ENCODE data around the gene F8. TPM values are rescaled to one million over a fixed set of nuclear protein-coding genes. Genes with fewer than 3 reads are reported as not detected.
"Not testable (repeated sequence)": the region's sequence is repeated elsewhere in the genome, so short reads cannot be mapped to it uniquely, and the experiment has no call there.

Gene F8
- total RNA-seq, 3 donors from 2014 or later = 1.3 to 2.4 (median 1.5) TPM

DNA sequence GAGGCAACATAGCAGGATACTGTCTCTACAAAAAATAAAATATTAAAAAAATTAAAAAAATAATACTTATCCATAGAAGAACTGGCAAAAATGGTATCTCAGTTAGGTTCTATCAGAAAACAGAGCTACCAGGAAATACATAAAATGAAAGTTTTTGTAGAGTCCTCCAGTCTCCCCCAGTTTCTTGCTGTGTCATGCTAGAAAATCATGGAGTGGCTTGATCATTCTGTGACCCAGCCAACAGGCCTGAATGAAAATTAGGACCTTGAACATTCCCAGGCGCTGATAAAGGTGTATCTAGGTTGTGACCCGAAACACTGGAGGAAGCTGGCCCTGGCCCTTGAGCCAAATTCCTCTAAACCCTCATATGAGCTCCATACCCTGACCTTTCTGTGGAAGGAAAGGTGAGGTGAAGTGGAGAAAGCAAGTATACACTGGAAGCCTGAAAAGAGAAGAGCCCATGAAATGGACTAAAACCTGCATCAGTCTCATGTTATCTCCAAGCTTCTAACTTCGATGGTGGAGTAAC lies 188.7 kb downstream of the F8 start:
- ATAC-seq (no peak), DNase-seq (no peak)
- H3K27me3 Mint-ChIP-seq (ENCODE audit: low read depth) = no peaks in the 10 kb centered on the region
- H3K4me1 Mint-ChIP-seq (ENCODE audit: low read depth) = peaks cover 8% of the 10 kb centered on the region
- H3K9me3 Mint-ChIP-seq = no peaks in the 10 kb centered on the region
- no peaks in the 10 kb centered on the region for H3K36me3 Mint-ChIP-seq (ENCODE audit: insufficient read depth)
- no peak overlapping the region for H3K4me3 Mint-ChIP-seq

DNA sequence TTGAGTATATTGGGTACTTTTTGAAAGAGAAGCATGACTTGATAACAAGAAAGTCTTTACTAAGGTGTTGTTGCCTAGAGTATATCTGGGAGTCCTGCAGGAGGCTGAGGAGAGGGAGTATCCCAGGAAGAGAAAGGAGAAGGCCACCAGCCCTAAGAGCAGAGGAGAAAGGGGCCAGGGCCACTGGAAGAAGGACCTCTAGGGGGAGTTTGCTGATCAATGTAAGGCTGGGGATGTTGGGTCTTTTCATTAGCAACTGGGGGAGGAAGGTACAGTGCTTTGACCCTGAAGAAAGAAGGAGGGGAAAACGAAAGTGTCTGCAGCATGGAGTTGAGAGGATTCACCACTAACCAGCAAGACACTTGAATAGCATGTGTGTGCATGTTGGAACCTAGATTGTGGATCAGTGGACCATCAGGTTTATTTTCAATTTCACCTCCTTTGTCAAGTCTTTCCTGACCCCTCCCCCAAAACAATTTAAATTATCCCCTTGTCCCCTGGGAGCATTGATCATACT lies 192.5 kb downstream of the F8 start:
- Mint-ChIP-seq H3K9me3 (no peaks in the 10 kb centered on the region), H3K27me3 (ENCODE audit: low read depth) (no peaks in the 10 kb centered on the region), H3K4me1 (ENCODE audit: low read depth) (peaks cover 22% of the 10 kb centered on the region), H3K4me3 (no peak overlapping the region), H3K36me3 (ENCODE audit: insufficient read depth) (no peaks in the 10 kb centered on the region)
- DNase-seq (no peak), ATAC-seq (no peak)

DNA sequence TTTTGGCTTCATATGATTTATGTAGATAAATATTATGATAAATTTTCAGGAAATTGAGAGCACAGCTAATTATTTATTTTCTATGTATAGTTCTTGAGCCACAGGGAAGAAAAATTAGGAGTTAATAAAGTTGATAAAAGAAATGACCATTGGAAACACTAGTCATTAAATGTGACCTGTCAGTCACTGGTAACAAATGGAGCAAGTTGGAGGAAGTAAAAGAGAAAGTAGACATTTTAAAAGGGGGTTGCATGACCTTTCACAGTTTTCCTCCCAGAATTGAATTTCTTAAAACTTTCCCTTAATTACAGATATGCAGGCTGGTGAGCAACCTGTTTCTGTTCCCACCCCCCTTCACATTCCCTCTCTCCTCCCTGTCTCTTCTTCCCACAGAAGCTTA lies 193.4 kb downstream of the F8 start:
- Mint-ChIP-seq H3K9me3 (no peaks in the 10 kb centered on the region), H3K36me3 (ENCODE audit: insufficient read depth) (no peaks in the 10 kb centered on the region), H3K27me3 (ENCODE audit: low read depth) (no peaks in the 10 kb centered on the region), H3K4me3 (no peak overlapping the region), H3K4me1 (ENCODE audit: low read depth) (peaks cover 22% of the 10 kb centered on the region)
- ATAC-seq (no peak), DNase-seq (no peak)

DNA sequence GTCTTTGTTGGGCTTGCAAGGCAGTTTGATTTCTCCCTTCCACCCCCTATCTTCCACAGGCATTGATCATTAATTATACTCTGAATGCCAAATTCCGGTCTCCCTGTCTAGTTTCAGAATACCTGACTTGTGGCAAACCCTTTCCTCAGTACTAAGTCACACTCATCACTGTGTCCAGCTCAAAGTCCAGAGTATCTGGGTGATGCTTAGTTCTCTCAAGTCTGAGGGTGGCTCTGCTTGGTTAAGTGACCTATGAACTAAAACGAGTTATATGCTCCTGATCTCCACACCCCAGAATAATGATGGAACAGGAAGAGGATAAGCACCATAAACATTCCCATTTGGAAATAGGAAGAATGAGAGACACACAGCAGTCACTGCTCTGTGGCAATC lies 194.5 kb downstream of the F8 start:
- no peak overlapping the region for H3K4me3 Mint-ChIP-seq
- H3K4me1 Mint-ChIP-seq (ENCODE audit: low read depth) = peaks cover 22% of the 10 kb centered on the region
- H3K27me3 Mint-ChIP-seq (ENCODE audit: low read depth) = no peaks in the 10 kb centered on the region
- H3K9me3 Mint-ChIP-seq = no peaks in the 10 kb centered on the region
- no peaks in the 10 kb centered on the region for H3K36me3 Mint-ChIP-seq (ENCODE audit: insufficient read depth)
- no peak for ATAC-seq
- DNase-seq = no peak

DNA sequence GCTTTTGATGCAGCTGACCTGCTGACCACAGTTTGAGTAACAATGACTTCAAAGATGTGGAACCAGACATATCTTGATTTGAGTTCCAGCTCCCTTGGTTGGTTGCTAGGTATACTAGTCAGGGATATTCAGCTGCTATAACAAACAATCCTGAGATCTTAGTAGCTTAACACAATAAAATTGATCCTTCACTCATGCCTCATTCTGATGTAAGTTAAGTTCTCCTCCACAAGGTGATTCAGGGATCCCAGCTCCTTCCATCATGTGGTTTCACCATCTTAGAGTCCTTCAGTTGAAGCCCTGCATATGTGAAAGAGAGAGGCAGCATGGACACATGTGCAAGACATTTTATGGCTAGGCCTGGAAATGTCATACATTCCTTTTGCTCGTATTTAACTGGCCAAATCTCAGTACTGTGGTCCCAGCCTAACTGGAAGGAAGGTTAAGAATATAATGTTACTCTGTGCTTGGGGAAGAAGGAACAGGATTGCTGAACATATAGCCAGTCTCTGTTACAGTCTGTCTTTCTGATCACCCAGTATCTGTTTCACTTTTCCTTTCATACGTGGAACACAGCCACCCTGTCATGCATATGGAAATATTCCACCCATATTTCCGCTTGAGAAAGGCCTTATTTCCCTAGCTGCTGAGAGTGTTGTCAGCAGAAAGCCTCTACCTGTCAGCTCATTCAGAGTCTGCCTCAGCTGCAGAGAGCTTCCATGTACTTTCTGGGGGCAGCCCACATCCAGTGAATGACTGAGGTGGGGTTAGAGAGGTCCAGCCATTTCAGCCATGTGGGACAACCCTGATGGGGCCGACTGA lies 195.1 kb downstream of the F8 start:
- H3K36me3 Mint-ChIP-seq (ENCODE audit: insufficient read depth) = no peaks in the 10 kb centered on the region
- ATAC-seq = peak in 1 of 2 donors; percentile 66

DNA sequence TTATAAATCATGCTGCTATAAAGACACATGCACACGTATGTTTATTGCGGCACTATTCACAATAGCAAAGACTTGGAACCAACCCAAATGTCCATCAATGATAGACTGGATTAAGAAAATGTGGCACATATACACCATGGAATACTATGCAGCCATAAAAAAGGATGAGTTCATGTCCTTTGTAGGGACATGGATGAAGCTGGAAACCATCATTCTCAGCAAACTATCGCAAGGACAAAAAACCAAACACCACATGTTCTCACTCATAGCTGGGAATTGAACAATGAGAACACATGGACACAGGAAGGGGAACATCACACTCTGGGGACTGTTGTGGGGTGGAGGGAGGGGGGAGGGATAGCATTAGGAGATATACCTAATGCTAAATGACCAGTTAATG lies 196.9 kb downstream of the F8 start:
- H3K9me3 Mint-ChIP-seq; H3K4me3 Mint-ChIP-seq; H3K36me3 Mint-ChIP-seq (ENCODE audit: insufficient read depth); DNase-seq; ATAC-seq; H3K27me3 Mint-ChIP-seq (ENCODE audit: low read depth): not testable (repeated sequence)
- H3K4me1 Mint-ChIP-seq (ENCODE audit: low read depth) = peaks cover 22% of the 10 kb centered on the region

More for the DNA sequence above, 195.1 kb downstream of the F8 start:
- DNase-seq = no peak
- peaks cover 22% of the 10 kb centered on the region for H3K4me1 Mint-ChIP-seq (ENCODE audit: low read depth)
- peak overlapping the region; percentile 11 for H3K4me3 Mint-ChIP-seq
- H3K27me3 Mint-ChIP-seq (ENCODE audit: low read depth) = no peaks in the 10 kb centered on the region
- no peaks in the 10 kb centered on the region for H3K9me3 Mint-ChIP-seq

DNA sequence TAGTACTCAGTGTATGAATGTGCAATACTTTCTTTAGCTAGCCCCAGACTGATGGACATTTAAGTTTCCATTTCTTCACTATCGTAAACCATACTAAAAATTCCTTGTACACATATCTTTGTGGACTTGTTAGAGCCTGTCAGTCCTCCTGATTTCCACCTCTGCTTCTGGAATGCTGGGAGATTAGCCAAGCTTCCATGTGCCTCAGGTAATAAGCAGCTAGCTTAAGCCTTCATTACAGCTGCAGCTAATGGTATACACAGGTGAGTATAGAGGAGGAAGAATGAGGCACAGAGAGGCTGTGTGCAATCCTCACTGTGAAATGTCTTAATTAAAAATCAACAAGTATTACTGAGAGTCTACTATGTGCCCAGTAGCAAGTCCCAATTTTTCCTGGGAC lies 197.9 kb downstream of the F8 start:
- ATAC-seq (no peak), DNase-seq (no peak)
- Mint-ChIP-seq H3K4me1 (ENCODE audit: low read depth) (peaks cover 18% of the 10 kb centered on the region), H3K4me3 (no peak overlapping the region), H3K36me3 (ENCODE audit: insufficient read depth) (no peaks in the 10 kb centered on the region), H3K9me3 (no peaks in the 10 kb centered on the region), H3K27me3 (ENCODE audit: low read depth) (no peaks in the 10 kb centered on the region)

DNA sequence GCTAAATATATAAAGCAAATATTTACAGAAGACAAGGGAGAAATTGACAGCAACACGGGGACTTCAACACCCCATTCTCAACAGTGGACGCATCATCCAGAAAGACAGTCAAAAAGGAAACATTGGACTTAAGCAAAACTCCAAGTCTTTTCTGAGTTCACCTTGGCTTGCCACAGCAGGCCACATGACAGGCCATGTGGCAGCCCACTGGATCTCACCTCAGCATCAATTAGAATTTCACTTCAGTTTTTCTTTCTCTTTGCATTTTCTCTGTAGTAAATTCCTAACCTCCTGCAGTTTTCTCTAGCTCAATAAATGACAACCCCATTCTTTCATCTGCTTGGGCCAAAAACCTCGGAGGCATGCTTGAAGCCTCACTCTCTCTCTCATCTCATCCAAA lies 200.5 kb downstream of the F8 start:
- Mint-ChIP-seq H3K4me1 (ENCODE audit: low read depth) (peaks cover under 1% of the 10 kb centered on the region), H3K27me3 (ENCODE audit: low read depth) (no peaks in the 10 kb centered on the region), H3K36me3 (ENCODE audit: insufficient read depth) (no peaks in the 10 kb centered on the region), H3K9me3 (no peaks in the 10 kb centered on the region), H3K4me3 (no peak overlapping the region)
- ATAC-seq (no peak), DNase-seq (no peak)

DNA sequence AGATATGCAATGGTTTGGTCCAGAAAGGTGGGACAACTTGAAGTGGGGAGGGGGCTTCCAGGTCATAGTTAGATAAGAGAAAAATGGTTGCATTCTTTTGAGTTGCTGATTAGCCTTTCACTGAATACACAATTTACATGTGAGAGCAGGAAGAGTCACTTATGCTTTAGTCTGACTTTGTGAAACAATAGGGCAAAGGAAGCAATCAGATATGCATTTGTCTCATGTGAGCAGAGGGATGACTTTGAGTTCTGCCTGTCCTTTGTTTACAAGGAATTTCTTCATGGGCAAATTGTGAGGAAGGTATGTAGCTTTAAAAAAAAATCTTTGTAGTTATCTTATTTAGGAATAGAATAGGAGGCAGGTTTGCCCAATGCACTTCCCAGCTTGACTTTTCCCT lies 201.0 kb downstream of the F8 start:
- Mint-ChIP-seq H3K4me1 (ENCODE audit: low read depth) (no peaks in the 10 kb centered on the region), H3K9me3 (no peaks in the 10 kb centered on the region), H3K4me3 (no peak overlapping the region), H3K36me3 (ENCODE audit: insufficient read depth) (no peaks in the 10 kb centered on the region), H3K27me3 (ENCODE audit: low read depth) (no peaks in the 10 kb centered on the region)
- DNase-seq = no peak
- ATAC-seq = no peak

DNA sequence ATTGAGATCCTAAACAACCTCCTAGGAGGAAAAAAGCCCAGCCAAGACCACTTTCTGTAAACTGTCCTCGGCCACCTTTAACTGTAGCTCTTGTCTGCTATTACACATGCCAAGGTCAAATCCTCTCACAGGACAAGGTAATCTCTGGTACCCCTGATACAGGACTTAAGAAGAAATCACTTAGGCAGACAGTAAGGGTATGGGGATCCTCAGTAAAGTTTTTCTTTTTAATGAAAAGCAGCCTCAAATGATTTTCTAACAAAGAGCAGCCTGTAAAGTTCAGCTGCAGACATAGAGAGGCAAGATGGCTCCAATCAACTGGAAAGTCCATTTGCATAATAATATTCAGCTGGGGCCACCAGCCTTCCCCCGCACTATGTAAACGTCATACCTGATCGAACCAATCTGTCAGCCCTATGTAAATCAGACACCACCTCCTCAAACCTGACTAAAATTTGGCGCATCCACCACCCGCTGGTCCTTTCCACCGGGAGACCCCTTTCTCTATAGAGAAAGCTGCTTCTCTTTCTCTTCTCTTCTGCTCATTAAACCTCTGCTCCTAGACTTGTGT lies 202.7 kb downstream of the F8 start:
- no peaks in the 10 kb centered on the region for H3K36me3 Mint-ChIP-seq (ENCODE audit: insufficient read depth)
- no peak for DNase-seq

DNA sequence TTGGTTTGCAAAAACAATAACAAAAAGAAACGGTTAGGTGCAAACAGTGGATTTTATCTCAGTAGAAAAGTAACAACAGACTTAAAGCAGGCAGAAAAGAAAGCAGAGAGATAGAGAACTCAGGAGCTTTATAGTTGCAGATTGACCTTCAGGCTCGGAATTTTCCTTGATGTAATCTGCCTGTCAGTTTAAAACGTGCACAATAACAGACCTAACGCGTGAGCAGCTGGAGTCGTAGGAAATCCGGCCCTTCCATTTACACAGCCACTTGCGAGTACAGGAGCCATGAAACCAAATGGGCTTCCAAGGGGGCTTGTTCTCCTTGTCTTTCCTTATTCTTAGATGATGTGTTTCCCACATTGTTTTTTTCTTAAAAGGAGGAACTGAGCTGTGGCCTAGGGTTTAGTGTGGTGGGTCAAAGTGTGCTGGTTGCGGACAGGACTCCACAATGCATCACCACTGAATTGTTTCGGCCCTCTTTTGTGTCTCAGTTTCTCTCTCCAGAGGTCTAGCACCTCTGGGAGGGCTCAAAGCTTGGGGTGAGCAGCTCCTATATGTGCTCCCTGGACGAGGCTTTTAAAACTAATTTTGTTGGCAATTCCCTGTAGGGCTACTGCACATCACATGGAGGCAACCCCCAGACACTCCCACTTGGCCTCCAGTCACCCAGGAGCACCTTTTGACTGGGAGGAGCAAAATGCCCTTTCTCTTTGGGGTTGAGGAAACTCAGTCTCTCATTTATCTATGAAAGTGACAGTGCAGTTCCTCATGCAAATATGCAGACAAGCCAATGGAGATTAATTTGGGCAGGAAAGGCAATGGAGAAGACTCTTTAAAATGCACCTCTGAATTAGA lies 203.4 kb downstream of the F8 start:
- H3K4me1 Mint-ChIP-seq (ENCODE audit: low read depth) = no peaks in the 10 kb centered on the region
- ATAC-seq (no peak), DNase-seq (no peak)
- no peaks in the 10 kb centered on the region for H3K9me3 Mint-ChIP-seq
- no peaks in the 10 kb centered on the region for H3K27me3 Mint-ChIP-seq (ENCODE audit: low read depth)
- H3K36me3 Mint-ChIP-seq (ENCODE audit: insufficient read depth) = no peaks in the 10 kb centered on the region
- no peak overlapping the region for H3K4me3 Mint-ChIP-seq

More for the DNA sequence above, 202.7 kb downstream of the F8 start:
- no peaks in the 10 kb centered on the region for H3K4me1 Mint-ChIP-seq (ENCODE audit: low read depth)
- H3K4me3 Mint-ChIP-seq = no peak overlapping the region
- no peaks in the 10 kb centered on the region for H3K27me3 Mint-ChIP-seq (ENCODE audit: low read depth)
- ATAC-seq = no peak
- H3K9me3 Mint-ChIP-seq = no peaks in the 10 kb centered on the region

DNA sequence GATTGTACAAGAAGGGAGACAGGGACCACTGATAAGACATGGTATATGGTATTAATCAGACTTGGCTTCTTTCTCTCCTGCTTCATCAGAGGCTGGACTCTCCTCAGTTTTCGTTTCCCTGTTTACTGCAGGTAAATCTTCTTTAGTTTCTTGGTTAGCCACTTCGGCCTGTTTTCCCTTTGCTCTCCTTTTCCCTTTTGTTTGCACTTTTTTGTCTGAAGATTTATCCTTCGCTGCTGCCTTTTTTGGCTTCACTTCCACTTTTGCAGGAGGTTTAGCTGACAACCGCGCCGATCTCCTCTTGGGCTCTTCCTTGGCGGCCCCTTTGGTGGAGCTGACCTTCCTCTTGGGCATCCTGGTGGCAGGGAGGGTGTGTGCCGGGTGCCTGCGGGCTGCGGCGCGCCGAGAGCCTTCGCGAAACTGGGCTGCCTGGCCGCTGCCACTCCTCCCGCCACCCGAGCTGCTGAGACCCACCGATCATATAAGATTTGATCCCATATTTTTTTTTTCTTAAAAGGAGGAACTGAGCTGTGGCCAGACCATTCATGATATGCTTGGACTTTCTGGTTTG lies 205.4 kb downstream of the F8 start:
- not testable (repeated sequence) for H3K4me3 Mint-ChIP-seq; ATAC-seq; H3K9me3 Mint-ChIP-seq; H3K27me3 Mint-ChIP-seq (ENCODE audit: low read depth); DNase-seq; H3K36me3 Mint-ChIP-seq (ENCODE audit: insufficient read depth); H3K4me1 Mint-ChIP-seq (ENCODE audit: low read depth)

DNA sequence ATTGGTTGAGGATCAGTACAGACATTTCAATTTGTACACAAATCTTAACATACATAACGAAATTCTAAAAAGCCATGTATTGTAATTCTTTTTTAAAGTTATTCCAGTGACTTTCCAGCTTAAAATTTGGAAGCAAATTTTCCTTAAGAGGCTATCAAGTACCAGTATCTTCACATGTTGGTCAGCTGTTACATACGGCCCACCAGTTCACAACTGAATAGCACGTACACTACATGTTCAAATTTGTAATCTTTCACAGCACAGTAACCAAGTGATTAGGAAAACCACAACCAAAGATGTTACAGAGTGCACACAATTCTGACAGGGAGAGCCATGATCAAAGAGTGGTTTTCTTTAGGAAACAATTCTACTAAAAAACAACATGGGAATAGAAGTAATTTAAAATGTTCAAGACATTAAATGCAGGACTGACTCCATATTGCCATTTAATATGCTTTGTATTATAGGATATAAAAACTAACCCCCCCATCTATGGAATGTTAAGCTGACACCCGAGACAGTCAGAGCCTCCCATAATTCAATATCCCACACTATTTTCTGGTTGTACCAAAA lies 206.1 kb downstream of the F8 start:
- not testable (repeated sequence) for H3K4me1 Mint-ChIP-seq (ENCODE audit: low read depth); H3K36me3 Mint-ChIP-seq (ENCODE audit: insufficient read depth); H3K9me3 Mint-ChIP-seq; H3K27me3 Mint-ChIP-seq (ENCODE audit: low read depth); ATAC-seq; H3K4me3 Mint-ChIP-seq; DNase-seq
